Activated T-helper 1 cell treated with anti-CD3 and anti-CD28 coated beads, Interleukin-12 subunit alpha, Interleukin-12 subunit beta, Interleukin-2, Interleukin-4 antibody, amounts not matched to agents 30 ng/mL and 10 ng/mL and 1 ng/mL, durations not matched to agents 14 hours and 24 hours and 36 hours (primary cell): Measurements from ENCODE around the gene EPHA2. TPM values are rescaled to one million over a fixed set of nuclear protein-coding genes. Genes with fewer than 3 reads are reported as not detected.
"Not testable (repeated sequence)": the region's sequence is repeated elsewhere in the genome, so short reads cannot be mapped to it uniquely, and the experiment has no call there.

Source experiments
- DNase-seq: peaks from one replicate; pipeline ENCODE4 v3.0.0; 2021; ENCODE audit warnings: low spot score
- H3K27ac Mint-ChIP-seq: one replicate; pipeline ENCODE4 v1.8.0; 2021; ENCODE audit warnings: mild to moderate bottlenecking, mixed read lengths
- H3K27me3 Mint-ChIP-seq: one replicate; pipeline ENCODE4 v1.8.0; 2022; ENCODE audit warnings: mild to moderate bottlenecking, moderate library complexity, mixed read lengths; ENCODE audit not compliant: insufficient read depth
- H3K36me3 Mint-ChIP-seq: one replicate; pipeline ENCODE4 v1.8.0; 2021; ENCODE audit warnings: low read depth, mixed read lengths
- H3K4me1 Mint-ChIP-seq: one replicate; pipeline ENCODE4 v1.8.0; 2021; ENCODE audit warnings: low read depth, mixed read lengths
- H3K4me3 Mint-ChIP-seq: one replicate; pipeline ENCODE4 v1.8.0; 2021; ENCODE audit warnings: mild to moderate bottlenecking, moderate library complexity, mixed read lengths
- H3K9me3 Mint-ChIP-seq: one replicate; pipeline ENCODE4 v1.8.0; 2021; ENCODE audit warnings: mixed read lengths
- intact Hi-C: fragments of 100-400 bp; cut with micrococcal nuclease; formaldehyde crosslinking; loops from one replicate; pipeline ENCODE4 v1.15.1; 2024
- total RNA-seq: library from RNA; stranded (reverse); gene quantifications from 2 replicates; pipeline ENCODE4 v1.2.3, GENCODE V29; 2022

Gene EPHA2
- total RNA-seq, 1 donor from 2014 or later = not detected

DNA sequence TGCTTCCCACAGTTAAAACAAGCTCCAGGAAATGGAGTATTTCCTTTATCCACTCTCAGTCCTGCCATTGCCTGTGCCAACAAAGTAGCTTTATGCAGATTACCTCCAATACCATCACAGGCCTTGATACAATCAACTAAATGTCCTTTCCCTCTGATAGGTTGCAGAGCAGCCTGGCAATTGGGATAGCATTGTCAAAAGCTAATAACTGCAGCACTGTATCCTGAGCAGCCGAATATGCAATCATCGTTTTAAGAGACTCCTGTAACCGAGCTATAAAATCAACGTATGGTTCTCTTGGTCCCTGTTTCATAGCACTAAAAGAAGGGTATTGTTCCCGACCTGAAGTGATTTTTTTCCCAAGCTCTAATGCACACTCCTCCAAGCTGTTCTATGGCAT is 48.8 kb downstream of the EPHA2 start:
- H3K4me3 Mint-ChIP-seq, H3K36me3 Mint-ChIP-seq, H3K4me1 Mint-ChIP-seq, intact Hi-C loops, DNase-seq, H3K27ac Mint-ChIP-seq, H3K9me3 Mint-ChIP-seq: not testable (repeated sequence)
- H3K27me3 Mint-ChIP-seq = peaks cover 17% of the 10 kb centered on the region

DNA sequence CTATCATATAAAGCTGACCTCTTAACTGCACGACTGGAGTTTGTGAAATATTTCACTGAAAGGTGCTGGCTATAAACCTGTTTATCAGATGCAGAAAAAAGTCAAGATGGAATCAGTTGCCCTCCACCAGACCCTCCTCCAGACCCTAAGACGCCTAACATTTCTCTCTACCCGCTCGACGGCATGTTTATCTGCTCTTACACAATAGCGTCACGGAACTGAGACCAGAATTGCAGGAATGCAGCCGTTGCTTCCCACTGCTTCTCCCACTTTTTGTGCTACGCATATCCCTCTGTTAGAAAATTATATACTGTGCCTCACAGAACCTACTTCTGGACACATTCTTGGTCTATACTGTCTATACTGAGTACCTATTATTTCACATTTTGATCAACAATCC is 54.2 kb downstream of the EPHA2 start:
- Mint-ChIP-seq H3K27me3 (peaks cover 27% of the 10 kb centered on the region), H3K27ac (no peak overlapping the region), H3K9me3 (no peaks in the 10 kb centered on the region), H3K36me3 (no peaks in the 10 kb centered on the region), H3K4me3 (no peak overlapping the region), H3K4me1 (no peaks in the 10 kb centered on the region)
- intact Hi-C loops = no loop called here
- no peak for DNase-seq

DNA sequence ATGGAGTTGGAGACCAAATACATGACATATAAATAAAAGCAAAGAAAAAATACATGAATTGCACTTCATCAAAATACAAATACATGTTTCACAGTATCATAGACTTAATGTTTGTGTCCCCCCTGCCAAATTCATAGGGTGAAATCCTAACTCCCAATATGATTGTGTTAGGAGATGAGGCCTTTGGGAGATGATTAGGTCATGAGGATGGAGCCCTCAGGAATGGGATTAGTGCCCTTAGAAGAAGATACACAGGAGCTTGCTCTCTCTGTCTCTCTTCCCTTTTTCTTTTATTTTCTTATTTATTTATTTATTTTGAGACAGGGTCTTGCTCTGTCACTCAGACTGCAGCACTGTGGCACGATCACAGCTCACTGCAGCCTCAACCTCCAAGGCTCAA is 56.5 kb downstream of the EPHA2 start:
- intact Hi-C loops = no loop called here
- H3K27me3 Mint-ChIP-seq = peaks cover 23% of the 10 kb centered on the region
- H3K36me3 Mint-ChIP-seq = no peaks in the 10 kb centered on the region
- H3K9me3 Mint-ChIP-seq = no peaks in the 10 kb centered on the region
- H3K27ac Mint-ChIP-seq = no peak overlapping the region
- no peak for DNase-seq
- no peaks in the 10 kb centered on the region for H3K4me1 Mint-ChIP-seq
- no peak overlapping the region for H3K4me3 Mint-ChIP-seq

DNA sequence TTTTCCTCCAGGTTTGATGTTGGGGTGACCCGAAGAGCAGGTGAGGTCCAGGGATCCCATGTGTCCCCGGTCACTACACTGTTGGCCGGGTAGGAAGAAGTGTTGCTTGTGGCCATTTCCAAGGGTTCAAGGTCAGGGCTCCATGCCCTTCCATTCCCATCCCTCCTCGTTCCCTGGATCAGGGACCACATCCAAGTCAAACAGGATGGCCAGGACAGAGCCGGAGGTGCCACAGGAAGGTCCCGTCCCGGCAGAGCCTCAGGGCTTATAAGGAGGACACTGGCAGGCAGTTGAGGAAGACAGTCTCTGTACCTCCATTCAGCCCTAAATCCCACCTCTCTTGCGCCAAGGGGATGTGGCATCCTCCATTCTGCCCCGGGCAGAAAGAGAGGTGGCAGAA is 60.4 kb downstream of the EPHA2 start:
- no peak overlapping the region for H3K4me3 Mint-ChIP-seq
- no peaks in the 10 kb centered on the region for H3K36me3 Mint-ChIP-seq
- H3K27ac Mint-ChIP-seq = no peak overlapping the region
- H3K27me3 Mint-ChIP-seq = peaks cover 19% of the 10 kb centered on the region
- DNase-seq = no peak
- H3K4me1 Mint-ChIP-seq = no peaks in the 10 kb centered on the region
- H3K9me3 Mint-ChIP-seq = no peaks in the 10 kb centered on the region
- intact Hi-C loops = no loop called here

DNA sequence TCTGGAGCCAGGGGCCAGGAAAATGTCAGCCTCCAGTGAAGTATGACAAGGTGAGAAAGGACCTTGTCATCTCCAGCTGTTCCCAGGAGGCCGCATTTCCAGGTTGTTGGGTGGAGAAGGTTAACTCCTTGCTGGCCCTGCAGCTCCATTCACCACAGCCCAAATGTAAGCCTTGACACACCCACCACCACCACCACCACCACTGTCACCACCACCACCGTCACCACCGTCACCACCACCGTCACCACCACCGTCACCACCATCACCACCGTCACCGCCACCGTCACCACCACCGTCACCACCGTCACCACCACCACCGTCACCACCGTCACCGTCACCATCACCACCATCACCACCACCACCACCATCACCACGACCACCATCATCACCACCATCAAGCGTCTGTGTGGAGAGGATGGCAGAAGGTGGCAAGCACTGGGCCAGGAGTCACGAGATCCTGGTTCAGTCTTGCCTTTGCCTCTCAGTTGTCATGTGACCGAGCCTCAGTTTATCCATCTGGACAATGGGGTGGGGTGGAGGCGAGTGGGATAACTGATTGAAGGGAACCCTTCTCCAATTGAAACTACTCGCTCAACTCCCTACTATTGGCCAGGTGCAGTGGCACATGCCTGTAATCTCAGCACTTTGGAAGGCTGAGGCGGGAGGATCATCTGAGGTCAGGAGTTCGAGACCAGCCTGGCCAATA is 61.3 kb downstream of the EPHA2 start:
- intact Hi-C loops = no loop called here
- Mint-ChIP-seq H3K27ac (no peak overlapping the region), H3K27me3 (peaks cover 15% of the 10 kb centered on the region), H3K36me3 (no peaks in the 10 kb centered on the region), H3K4me1 (no peaks in the 10 kb centered on the region), H3K4me3 (no peak overlapping the region), H3K9me3 (no peaks in the 10 kb centered on the region)
- DNase-seq = no peak

DNA sequence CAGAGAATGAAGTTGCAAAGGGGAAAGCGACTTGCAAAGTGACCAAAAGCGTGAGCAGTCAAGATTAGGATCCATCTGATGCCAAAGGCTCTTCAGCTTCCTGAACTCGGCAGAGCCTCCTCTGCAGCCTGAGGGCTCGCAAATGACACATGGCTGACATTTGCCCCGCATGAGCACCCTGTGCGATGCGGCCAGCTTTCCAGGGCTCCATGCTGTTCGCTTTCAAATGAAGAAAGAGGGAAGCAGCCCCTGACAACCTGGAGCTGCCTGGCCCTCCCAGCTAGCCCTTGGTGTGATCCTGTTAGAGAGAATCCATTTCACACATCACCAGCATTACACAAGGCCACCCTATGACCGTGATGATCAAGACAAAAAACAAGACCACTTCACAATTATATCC is 62.3 kb downstream of the EPHA2 start:
- no peak overlapping the region for H3K27ac Mint-ChIP-seq

DNA sequence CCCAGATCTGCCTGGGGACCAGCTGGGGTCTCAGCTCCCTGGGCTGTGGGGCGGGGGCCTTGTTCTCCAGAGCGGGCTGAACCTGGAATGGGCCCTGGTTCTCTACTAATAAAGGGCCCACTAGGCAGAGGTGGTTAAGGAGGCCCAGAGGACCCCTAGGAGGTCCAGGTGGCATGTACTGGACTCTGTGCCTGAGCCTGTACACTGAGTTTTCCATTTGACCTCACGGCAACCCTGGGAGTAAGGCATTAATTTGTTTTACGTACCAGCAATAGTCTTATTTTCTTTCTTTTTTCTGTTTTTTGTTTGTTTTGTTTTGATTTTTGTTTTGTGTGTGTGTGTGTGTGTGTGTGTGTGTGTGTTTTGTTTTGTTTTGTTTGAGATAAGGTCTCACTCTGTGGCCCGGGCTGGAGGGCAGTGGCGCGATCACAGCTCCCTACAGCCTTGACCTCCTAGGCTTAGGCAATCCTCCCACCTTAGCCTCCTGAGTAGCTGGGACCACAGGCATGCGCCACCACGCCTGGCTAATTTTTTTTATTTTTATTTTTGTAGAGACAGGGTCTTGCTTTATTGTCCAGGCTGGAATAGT is 62.9 kb downstream of the EPHA2 start:
- no peak for DNase-seq
- Mint-ChIP-seq H3K4me3 (no peak overlapping the region), H3K27ac (no peak overlapping the region), H3K9me3 (no peaks in the 10 kb centered on the region), H3K4me1 (no peaks in the 10 kb centered on the region), H3K27me3 (peaks cover 12% of the 10 kb centered on the region), H3K36me3 (no peaks in the 10 kb centered on the region)
- intact Hi-C loops = no loop called here

More for the DNA sequence above, 62.3 kb downstream of the EPHA2 start:
- DNase-seq = no peak
- Mint-ChIP-seq H3K36me3 (no peaks in the 10 kb centered on the region), H3K9me3 (no peaks in the 10 kb centered on the region), H3K4me1 (no peaks in the 10 kb centered on the region), H3K27me3 (peaks cover 12% of the 10 kb centered on the region), H3K4me3 (no peak overlapping the region)
- intact Hi-C loops = no loop called here

DNA sequence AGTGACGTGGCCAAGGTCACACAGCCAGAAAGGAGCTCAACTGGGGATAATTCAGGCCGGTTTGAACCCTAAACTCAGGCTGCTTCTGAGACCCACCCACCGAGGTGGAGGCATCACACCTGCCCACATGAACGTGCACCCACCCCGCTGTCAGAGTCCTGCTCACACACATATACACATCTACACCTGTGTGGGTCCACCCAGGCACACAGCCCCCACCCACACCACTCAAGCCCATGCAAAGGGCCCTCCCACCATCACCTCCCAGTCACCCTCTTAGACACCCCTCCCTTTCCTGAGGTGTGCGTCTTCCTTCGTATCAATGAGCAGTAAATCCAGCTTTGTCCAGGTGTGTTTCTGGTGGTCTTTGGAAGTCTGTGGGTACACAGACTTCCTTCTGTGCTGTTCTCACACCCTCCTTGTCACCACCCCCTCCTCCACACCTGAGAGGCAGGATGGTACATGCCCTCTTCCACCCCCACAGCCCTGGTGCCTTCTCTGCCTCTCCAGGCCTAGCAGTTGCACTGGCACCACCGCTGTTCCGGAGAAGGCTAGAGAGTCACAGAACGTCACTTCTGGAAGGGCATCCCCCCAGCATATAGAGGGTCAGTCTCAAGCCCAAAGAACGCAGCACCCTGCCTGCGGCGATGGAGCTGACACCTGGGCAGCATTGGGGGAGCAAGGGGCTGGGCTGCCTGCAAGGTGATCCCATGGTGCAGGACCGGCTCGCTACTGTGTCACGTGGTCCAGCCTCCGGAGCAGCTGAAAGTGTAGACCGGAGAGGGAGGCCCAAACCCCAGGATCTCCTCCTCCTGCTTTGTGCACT is 63.6 kb downstream of the EPHA2 start:
- no peak overlapping the region for H3K4me3 Mint-ChIP-seq
- intact Hi-C loops = no loop called here
- no peak overlapping the region for H3K27ac Mint-ChIP-seq
- peaks cover 12% of the 10 kb centered on the region for H3K27me3 Mint-ChIP-seq
- DNase-seq = no peak
- no peaks in the 10 kb centered on the region for H3K4me1 Mint-ChIP-seq
- no peaks in the 10 kb centered on the region for H3K9me3 Mint-ChIP-seq
- H3K36me3 Mint-ChIP-seq = no peaks in the 10 kb centered on the region

DNA sequence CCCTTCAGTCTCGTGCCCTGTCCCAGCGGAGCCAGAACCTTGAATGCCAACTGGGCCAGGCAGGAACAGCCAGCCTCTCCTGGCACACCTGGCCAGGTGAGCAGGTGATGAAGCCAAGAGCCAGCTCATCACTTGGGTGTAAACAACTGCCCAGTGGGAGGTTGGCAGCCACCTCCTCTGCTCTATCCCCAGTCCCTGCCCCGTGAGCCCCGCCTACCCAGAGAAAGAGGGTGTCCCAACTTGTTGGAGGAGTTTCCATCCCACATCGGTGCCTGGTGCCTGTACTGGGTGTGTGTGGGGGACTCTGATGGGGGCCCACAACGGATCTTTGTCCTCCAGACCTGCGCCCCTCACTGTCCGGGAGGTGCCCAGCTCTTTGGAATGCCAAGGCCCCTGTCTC is 64.6 kb downstream of the EPHA2 start:
- intact Hi-C loops = no loop called here
- H3K4me3 Mint-ChIP-seq = no peak overlapping the region
- peaks cover 7% of the 10 kb centered on the region for H3K27me3 Mint-ChIP-seq
- no peaks in the 10 kb centered on the region for H3K9me3 Mint-ChIP-seq
- H3K27ac Mint-ChIP-seq = no peak overlapping the region
- no peaks in the 10 kb centered on the region for H3K36me3 Mint-ChIP-seq
- H3K4me1 Mint-ChIP-seq = no peaks in the 10 kb centered on the region
- DNase-seq = no peak

DNA sequence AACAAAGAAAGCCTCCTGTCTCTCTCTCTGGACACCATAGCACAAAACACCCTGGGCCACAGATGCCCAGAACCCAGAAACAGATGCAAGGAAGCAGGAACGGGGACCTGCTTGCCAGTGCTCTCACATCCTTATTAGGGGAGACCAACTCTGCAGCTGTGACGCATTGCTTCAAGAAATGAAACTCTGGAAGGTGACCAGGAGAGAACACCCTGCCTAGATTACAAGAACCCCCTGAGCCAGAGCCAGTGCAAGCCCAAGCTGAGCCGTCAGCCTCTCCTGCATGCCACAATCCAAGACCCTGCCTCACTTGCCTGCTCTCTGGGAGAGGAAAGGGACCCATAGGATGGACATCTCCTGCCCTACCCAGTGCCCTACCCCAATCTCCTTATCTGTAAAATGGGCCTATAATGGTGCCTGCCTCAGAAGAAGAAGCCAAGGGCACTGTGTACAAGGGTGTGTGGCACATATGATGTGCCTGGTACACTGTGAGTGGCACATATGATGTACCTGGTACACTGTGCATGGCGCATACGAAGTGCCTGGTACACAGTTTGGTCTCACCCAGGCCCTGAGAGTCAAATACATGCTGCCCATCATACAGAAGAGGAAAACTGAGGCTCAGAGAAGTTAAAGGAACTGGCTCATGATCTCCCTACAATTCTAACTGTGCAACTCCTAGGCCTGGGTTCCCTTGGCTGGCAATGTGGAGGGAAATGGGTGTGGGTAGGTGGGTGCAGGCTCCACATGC is 65.6 kb downstream of the EPHA2 start:
- Mint-ChIP-seq H3K4me3 (no peak overlapping the region), H3K27ac (no peak overlapping the region), H3K27me3 (peaks cover 7% of the 10 kb centered on the region), H3K9me3 (no peaks in the 10 kb centered on the region), H3K4me1 (no peaks in the 10 kb centered on the region), H3K36me3 (no peaks in the 10 kb centered on the region)
- intact Hi-C loops = no loop called here
- DNase-seq = no peak

DNA sequence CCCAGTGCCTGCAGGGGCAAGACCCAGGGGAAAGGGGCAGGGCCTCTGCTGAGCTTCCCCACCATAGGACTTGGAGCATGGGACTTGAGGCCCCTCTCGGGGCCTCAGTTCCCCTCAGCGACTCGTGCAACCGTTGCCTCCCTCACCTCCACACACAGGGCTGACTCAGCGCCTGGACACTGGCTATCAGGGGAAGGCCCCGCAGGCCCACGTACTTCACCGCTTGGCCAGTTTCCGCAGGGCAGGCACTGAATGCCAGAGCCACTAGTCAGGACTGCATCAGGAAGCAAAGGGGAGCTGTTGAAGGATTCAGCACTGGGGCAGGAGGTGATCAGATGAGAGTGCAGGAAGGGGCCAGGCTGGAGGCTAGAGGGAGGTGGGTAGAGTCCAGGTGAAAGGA is 66.9 kb downstream of the EPHA2 start:
- intact Hi-C loops = no loop called here
- no peaks in the 10 kb centered on the region for H3K36me3 Mint-ChIP-seq
- no peak for DNase-seq
- H3K9me3 Mint-ChIP-seq = no peaks in the 10 kb centered on the region
- H3K4me1 Mint-ChIP-seq = no peaks in the 10 kb centered on the region
- peaks cover 6% of the 10 kb centered on the region for H3K27me3 Mint-ChIP-seq
- no peak overlapping the region for H3K4me3 Mint-ChIP-seq
- H3K27ac Mint-ChIP-seq = no peak overlapping the region

DNA sequence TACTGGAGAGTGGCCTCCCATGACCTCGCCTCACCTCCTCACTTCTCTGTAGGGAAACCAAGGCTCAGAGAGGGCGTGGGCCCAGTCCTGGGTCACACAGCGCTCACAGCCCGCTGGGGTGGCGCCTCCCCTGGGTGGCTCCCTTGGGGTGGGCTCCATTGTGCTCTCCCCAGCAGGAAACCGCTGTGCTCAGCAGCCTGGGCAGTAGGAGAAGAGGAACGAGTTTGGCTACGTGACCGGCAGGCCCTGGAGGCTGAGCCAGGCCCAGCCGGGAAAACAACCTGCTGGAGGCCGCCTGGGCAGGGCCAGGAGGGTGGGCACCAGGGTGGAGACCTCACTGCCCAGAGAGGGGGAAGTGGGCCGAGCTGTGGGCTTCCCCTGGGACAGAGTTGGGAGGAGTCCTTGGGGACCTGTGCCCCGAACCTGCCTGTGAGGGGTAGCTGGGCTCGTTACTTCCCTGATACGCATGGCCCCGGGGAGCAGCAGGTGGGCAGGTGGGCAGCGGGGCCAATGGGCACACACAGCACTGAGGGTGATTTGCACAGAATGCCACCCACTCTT is 67.4 kb downstream of the EPHA2 start:
- H3K9me3 Mint-ChIP-seq = no peaks in the 10 kb centered on the region
- H3K36me3 Mint-ChIP-seq = no peaks in the 10 kb centered on the region
- no peak overlapping the region for H3K4me3 Mint-ChIP-seq
- no peak for DNase-seq
- intact Hi-C loops = no loop called here
- H3K4me1 Mint-ChIP-seq = no peaks in the 10 kb centered on the region
- peaks cover 4% of the 10 kb centered on the region for H3K27me3 Mint-ChIP-seq
- H3K27ac Mint-ChIP-seq = no peak overlapping the region
